Fibroblast of mammary gland (primary cell): ENCODE data around the gene VSIG10L.

Experiments used
- DNase-seq: peaks from one replicate; pipeline ENCODE4 v3.0.0-alpha.2; 2010; ENCODE audit warnings: low read depth
- H3K4me3 ChIP-seq: 2 replicates; pipeline ENCODE4 v1.5.1; 2011; ENCODE audit warnings: low read depth, mild to moderate bottlenecking, low read length, moderate library complexity; ENCODE audit not compliant: control insufficient read depth
- CTCF ChIP-seq: conservative IDR thresholded peaks from 2 replicates; pipeline ENCODE4 v1.5.1; 2011; ENCODE audit warnings: low read depth, low read length, inconsistent platforms; ENCODE audit not compliant: control insufficient read depth, insufficient read depth

The VSIG10L gene

GRCh38 chr19:51341976-51342580 is at the start of gene VSIG10L:
TSS of gene VSIG10L (minus strand) at chr19:51342139. CDS start at chr19:51342124, 15 bp downstream.
- no peak within 1 kb of the TSS for H3K4me3 ChIP-seq
- DNase-seq = no peak
- TF ChIP-seq CTCF = no peak

GRCh38 chr19:51391073-51391611 is 49.2 kb upstream of the VSIG10L start:
- H3K4me3 ChIP-seq = no peak overlapping the region
- no peak for DNase-seq
- no peak for TF ChIP-seq CTCF

DNA sequence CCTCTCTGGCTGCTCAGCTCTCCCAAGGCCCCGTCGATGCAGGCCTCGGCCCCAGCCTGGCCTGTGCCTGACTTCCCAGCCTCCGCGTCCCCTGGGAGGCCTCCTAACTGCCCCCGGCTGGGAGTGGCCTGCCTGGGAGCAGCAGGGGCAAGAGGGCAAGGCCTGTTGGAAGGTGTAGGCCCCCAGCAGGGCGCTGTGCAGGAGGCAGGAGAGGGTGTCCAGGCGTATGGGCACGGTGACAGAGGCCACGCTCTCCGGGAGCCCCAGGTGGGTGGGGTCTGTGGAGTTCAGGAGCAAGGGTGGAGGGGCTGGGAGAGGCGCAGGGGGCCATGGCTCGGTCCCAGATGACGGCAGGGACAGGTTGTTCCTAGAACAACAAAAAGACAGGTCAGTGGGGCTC is 47.2 kb upstream of the VSIG10L start:
- TF ChIP-seq CTCF = no peak
- H3K4me3 ChIP-seq = no peak overlapping the region
- DNase-seq = no peak

DNA sequence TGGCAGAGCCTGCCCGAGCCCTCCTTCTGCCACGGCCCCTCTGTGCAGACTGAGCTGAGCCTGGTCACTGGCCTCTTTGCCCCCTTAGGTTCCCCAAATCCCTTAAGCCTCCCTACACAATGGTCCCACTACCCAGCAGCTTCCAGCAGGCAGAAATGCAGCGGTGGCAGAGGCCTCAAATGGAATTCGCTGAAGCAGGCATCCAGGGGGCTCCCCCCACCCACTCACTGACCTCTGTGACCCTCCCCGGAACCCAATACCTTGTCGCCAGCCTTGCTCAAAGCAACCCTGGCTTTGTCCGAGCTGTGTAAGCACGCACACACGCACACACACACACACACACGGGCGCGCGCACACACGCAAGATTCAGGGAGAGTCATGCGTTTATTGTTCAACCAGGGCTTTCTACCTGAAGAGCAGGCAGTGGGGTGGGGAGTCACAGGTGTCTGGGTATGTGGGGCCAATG is 46.0 kb upstream of the VSIG10L start, which contains the start of gene LIM2:
LIM2 (minus strand) TSS at position 51 of the 466 bp plus-strand sequence. CDS start 531 bp downstream, outside the sequence.
- H3K4me3 ChIP-seq = no peak within 1 kb of the TSS
- no peak for DNase-seq
- TF ChIP-seq CTCF = no peak

GRCh38 chr19:51386882-51387520 is 45.1 kb upstream of the VSIG10L start:
- TF ChIP-seq CTCF = no peak
- DNase-seq = no peak
- no peak overlapping the region for H3K4me3 ChIP-seq

GRCh38 chr19:51382004-51382403 is 40.1 kb upstream of the VSIG10L start:
- H3K4me3 ChIP-seq = no peak overlapping the region
- TF ChIP-seq CTCF = no peak
- no peak for DNase-seq
